ENCODE results near the gene PTPRA.

- TF ChIP-seq ZNF274 (IDR thresholded peaks at IDR 0.05; ENCODE audit: low read depth, low read length): no peak
- TF ChIP-seq SUZ12 (IDR thresholded peaks at IDR 0.05; ENCODE audit: extremely low read depth, insufficient read depth, insufficient read length): no peak
Observed at GRCh38 chr20:2922957-2923356, 49.7 kb downstream of the PTPRA start.

All from NT2/D1 (cell line).